Calu3 (cell line): ENCODE results near the gene C1QTNF2. TPM values are rescaled to one million over a fixed set of nuclear protein-coding genes. Genes with fewer than 3 reads are reported as not detected.

Experiments used
- BruUV-seq: library from RNA; stranded (reverse); fragments of 400-500 nt; replicated peaks from 2 replicates; lab custom pipeline; 2021; lab: Mats Ljungman, UMichigan
- CTCF ChIA-PET: fragments of 300-600 bp; sonication (Branson Sonifier 250); formaldehyde crosslinking; loops from one replicate; lab custom pipeline; 2022; ENCODE audit warnings: antibody characterized with exemption; lab: Charles Lee
- DNase-seq: peaks from one replicate; pipeline ENCODE4 v3.0.0; 2022
- H3K27ac Mint-ChIP-seq: one replicate; pipeline ENCODE4 v1.8.0; 2022; ENCODE audit warnings: mixed read lengths; ENCODE audit not compliant: unreplicated experiment
- H3K27me3 Mint-ChIP-seq: one replicate; pipeline ENCODE4 v1.8.0; 2022; ENCODE audit warnings: mixed read lengths; ENCODE audit not compliant: unreplicated experiment
- H3K36me3 Mint-ChIP-seq: one replicate; pipeline ENCODE4 v1.8.0; 2022; ENCODE audit warnings: mild to moderate bottlenecking, moderate library complexity, mixed read lengths; ENCODE audit not compliant: insufficient read depth, unreplicated experiment
- H3K4me1 Mint-ChIP-seq: one replicate; pipeline ENCODE4 v1.8.0; 2022; ENCODE audit warnings: mild to moderate bottlenecking, low read depth, mixed read lengths; ENCODE audit not compliant: unreplicated experiment
- H3K4me3 Mint-ChIP-seq: one replicate; pipeline ENCODE4 v1.8.0; 2022; ENCODE audit warnings: mild to moderate bottlenecking, low read depth, moderate library complexity, mixed read lengths; ENCODE audit not compliant: unreplicated experiment
- H3K9me3 Mint-ChIP-seq: one replicate; pipeline ENCODE4 v1.8.0; 2022; ENCODE audit warnings: low read depth, mixed read lengths; ENCODE audit not compliant: unreplicated experiment
- CTCF ChIP-seq: fragments of 200-600 bp; IDR thresholded peaks from one replicate; pipeline ENCODE4 v1.8.0; 2022; ENCODE audit warnings: antibody characterized with exemption; ENCODE audit not compliant: unreplicated experiment
- intact Hi-C: fragments of 100-400 bp; cut with micrococcal nuclease; formaldehyde crosslinking; loops from one replicate; pipeline ENCODE4 v1.10.0; 2022; ENCODE audit not compliant: unreplicated experiment
- total RNA-seq: library from RNA; stranded (reverse); gene quantifications from 2 replicates; pipeline ENCODE4 v1.2.3, GENCODE V29; 2022

Gene C1QTNF2
- total RNA-seq, 1 experiment from 2014 or later = not detected

- no TSS peak for BruUV-seq
- H3K9me3 Mint-ChIP-seq = no peaks in the 10 kb centered on the region
- peak overlapping the region; percentile 81 for H3K27ac Mint-ChIP-seq
- CTCF ChIA-PET = no interaction called here
- H3K4me1 Mint-ChIP-seq = peaks cover 50% of the 10 kb centered on the region
- TF ChIP-seq CTCF = no peak
- DNase-seq = no peak
- intact Hi-C loops = loop anchor here (2.0 kb wide), 1 partner anchor 27 kb away; no protein-coding TSS in a partner anchor
- peaks cover 21% of the 10 kb centered on the region for H3K36me3 Mint-ChIP-seq
- H3K4me3 Mint-ChIP-seq = no peak overlapping the region
- no peaks in the 10 kb centered on the region for H3K27me3 Mint-ChIP-seq
Measured at GRCh38 chr5:160317434-160317833, 53.0 kb downstream of the C1QTNF2 start.

- H3K4me1 Mint-ChIP-seq = peaks cover 55% of the 10 kb centered on the region
- BruUV-seq = no TSS peak
- TF ChIP-seq CTCF = no peak
- peak overlapping the region; percentile 4 for H3K4me3 Mint-ChIP-seq
- H3K27me3 Mint-ChIP-seq = no peaks in the 10 kb centered on the region
- CTCF ChIA-PET = interaction anchor here (1.0 kb wide), 1 partner anchor 123 kb away, joined by 3 read pairs; no protein-coding TSS in a partner anchor
- H3K36me3 Mint-ChIP-seq = peaks cover 33% of the 10 kb centered on the region
- peak; percentile 82 for DNase-seq
- intact Hi-C loops = loop anchor here (2.0 kb wide), 1 partner anchor 29 kb away; no protein-coding TSS in a partner anchor
- H3K9me3 Mint-ChIP-seq = no peaks in the 10 kb centered on the region
- peak overlapping the region; percentile 81 for H3K27ac Mint-ChIP-seq
Measured at GRCh38 chr5:160315968-160316367, 54.5 kb downstream of the C1QTNF2 start.

- Mint-ChIP-seq H3K4me1 (peaks cover 65% of the 10 kb centered on the region), H3K27me3 (no peaks in the 10 kb centered on the region), H3K27ac (peak overlapping the region; percentile 73), H3K4me3 (peak overlapping the region; percentile 81), H3K9me3 (no peaks in the 10 kb centered on the region), H3K36me3 (peaks cover 33% of the 10 kb centered on the region)
- intact Hi-C loops = loop anchor here (5.0 kb wide), 1 partner anchor 51 kb away; no protein-coding TSS in a partner anchor
- no peak for TF ChIP-seq CTCF
- no peak for DNase-seq
- BruUV-seq = TSS peak; percentile 99
- CTCF ChIA-PET = interaction anchor here (0.7 to 1.2 kb wide), 5 partner anchors 13 to 764 kb away, joined by 3 to 4 read pairs (median 4); no protein-coding TSS in a partner anchor
Measured at GRCh38 chr5:160312960-160313727, 57.3 kb downstream of the C1QTNF2 start.

- Mint-ChIP-seq H3K27me3 (no peaks in the 10 kb centered on the region), H3K4me3 (peak within 1 kb of the TSS; percentile 81), H3K36me3 (peaks cover 33% of the 10 kb centered on the region), H3K4me1 (peaks cover 59% of the 10 kb centered on the region), H3K9me3 (no peaks in the 10 kb centered on the region), H3K27ac (peak within 1 kb of the TSS; percentile 73)
- TF ChIP-seq CTCF = no peak
- DNase-seq = peak; percentile 84
- CTCF ChIA-PET = interaction anchor here (0.6 to 1.2 kb wide), 7 partner anchors 14 to 763 kb away, joined by 3 to 6 read pairs (median 4); no protein-coding TSS in a partner anchor
- intact Hi-C loops = loop anchor here (5.0 kb wide), 1 partner anchor 50 kb away; no protein-coding TSS in a partner anchor
- BruUV-seq = no TSS peak
Measured at GRCh38 chr5:160312134-160312959, 58.1 kb downstream of the C1QTNF2 start, which contains the start of gene CCNJL. Gene CCNJL (minus strand): TSS chr5:160312564. CDS start chr5:160311923, 641 bp downstream.
